HG02642 (cell line): Measurements from ENCODE around the gene RASGRF1.

Experiments used
- ATAC-seq: cut with Tn5 transposase; IDR thresholded peaks from one replicate; pipeline ENCODE4 v1.9.1; 2021; ENCODE audit warnings: mild to moderate bottlenecking; ENCODE audit not compliant: unreplicated experiment, poor library complexity

RASGRF1 gene

GRCh38 chr15:79067969-79068368 lies 22.6 kb downstream of the RASGRF1 start:
- no peak for ATAC-seq

GRCh38 chr15:79067072-79067833 lies 23.3 kb downstream of the RASGRF1 start:
- no peak for ATAC-seq

GRCh38 chr15:79066391-79067071 lies 24.0 kb downstream of the RASGRF1 start:
- no peak for ATAC-seq

GRCh38 chr15:79065706-79066376 lies 24.7 kb downstream of the RASGRF1 start:
- ATAC-seq = no peak

- no peak for ATAC-seq
These were observed 25.2 kb downstream of the RASGRF1 start for GRCh38 chr15:79065361-79065705.

- no peak for ATAC-seq
These were observed 26.1 kb downstream of the RASGRF1 start for GRCh38 chr15:79064496-79064895.

- ATAC-seq = no peak
These were observed 30.4 kb downstream of the RASGRF1 start for GRCh38 chr15:79060175-79060574.

- no peak for ATAC-seq
These were observed 31.5 kb downstream of the RASGRF1 start for GRCh38 chr15:79059081-79059572.

- ATAC-seq = no peak
These were observed 32.2 kb downstream of the RASGRF1 start for GRCh38 chr15:79058260-79058850.

GRCh38 chr15:79057050-79057449 lies 33.5 kb downstream of the RASGRF1 start:
- no peak for ATAC-seq

- no peak for ATAC-seq
These were observed 36.2 kb downstream of the RASGRF1 start for GRCh38 chr15:79054350-79054749.

GRCh38 chr15:79053894-79054293 lies 36.7 kb downstream of the RASGRF1 start:
- ATAC-seq = no peak

- no peak for ATAC-seq
These were observed 38.4 kb downstream of the RASGRF1 start for GRCh38 chr15:79051941-79052731.

- ATAC-seq = no peak
These were observed 39.6 kb downstream of the RASGRF1 start for GRCh38 chr15:79051029-79051428.

GRCh38 chr15:79050341-79050740 lies 40.2 kb downstream of the RASGRF1 start:
- ATAC-seq = no peak

GRCh38 chr15:79049416-79049815 lies 41.2 kb downstream of the RASGRF1 start:
- ATAC-seq = no peak

GRCh38 chr15:79047676-79048439 lies 42.7 kb downstream of the RASGRF1 start:
- no peak for ATAC-seq

GRCh38 chr15:79046691-79047404 lies 43.7 kb downstream of the RASGRF1 start:
- ATAC-seq = no peak

- ATAC-seq = no peak
These were observed 45.5 kb downstream of the RASGRF1 start for GRCh38 chr15:79045041-79045440.
